WTC11 (cell line): ENCODE results near the gene IGSF23. TPM values are rescaled to one million over a fixed set of nuclear protein-coding genes. Genes with fewer than 3 reads are reported as not detected.

Experiments
- ATAC-seq: fragments of 200-7000 bp; cut with Tn5 transposase; 2 replicates; pipeline ENCODE4 v1.10.0; 2021; ENCODE audit warnings: mild to moderate bottlenecking, moderate library complexity
- CTCF ChIA-PET: fragments of 300-600 bp; sonication (Branson Sonifier 250); formaldehyde crosslinking; loops from one replicate; lab custom pipeline; 2021; ENCODE audit warnings: antibody characterized with exemption; lab: Charles Lee
- POLR2A ChIA-PET: fragments of 350-600 bp; sonication (Branson Sonifier 250); formaldehyde crosslinking; loops from one replicate; lab custom pipeline; 2021; ENCODE audit warnings: antibody characterized with exemption; lab: Charles Lee
- DNase-seq: peaks from one replicate; pipeline ENCODE4 v3.0.0; 2021; ENCODE audit warnings: low spot score
- H3K27ac Mint-ChIP-seq: 2 replicates; pipeline ENCODE4 v1.8.0; 2021; ENCODE audit warnings: mixed read lengths
- H3K27me3 Mint-ChIP-seq: 2 replicates; pipeline ENCODE4 v1.8.0; 2021; ENCODE audit warnings: low read depth, mild to moderate bottlenecking, moderate library complexity, mixed read lengths
- H3K36me3 Mint-ChIP-seq: 2 replicates; pipeline ENCODE4 v1.8.0; 2021; ENCODE audit warnings: mixed read lengths
- H3K4me1 Mint-ChIP-seq: 2 replicates; pipeline ENCODE4 v1.8.0; 2022; ENCODE audit warnings: mixed read lengths
- H3K4me3 Mint-ChIP-seq: 2 replicates; pipeline ENCODE4 v1.8.0; 2021; ENCODE audit warnings: mild to moderate bottlenecking, moderate library complexity, mixed read lengths
- H3K9me3 Mint-ChIP-seq: 2 replicates; pipeline ENCODE4 v1.8.0; 2021; ENCODE audit warnings: mixed read lengths
- CREB1 ChIP-seq: sonication (generic); formaldehyde crosslinking; IDR thresholded peaks from 2 replicates; pipeline ENCODE4 v1.8.0; 2023; ENCODE audit warnings: mild to moderate bottlenecking, missing genetic modification reagents
- CREM ChIP-seq: sonication (generic); formaldehyde crosslinking; IDR thresholded peaks from 2 replicates; pipeline ENCODE4 v1.8.1; 2022; ENCODE audit warnings: mild to moderate bottlenecking, missing genetic modification reagents, moderate library complexity
- FOXP1 ChIP-seq: sonication (generic); formaldehyde crosslinking; IDR thresholded peaks from 2 replicates; pipeline ENCODE4 v1.8.0; 2022; ENCODE audit warnings: missing genetic modification reagents, mild to moderate bottlenecking, moderate library complexity, borderline replicate concordance
- GTF2I ChIP-seq: fragments of 250-450 bp; sonication (Bioruptor Pico); conservative IDR thresholded peaks from 2 replicates; pipeline ENCODE4 v1.4.0; 2021; ENCODE audit warnings: mild to moderate bottlenecking
- MAX ChIP-seq: sonication (generic); formaldehyde crosslinking; IDR thresholded peaks from 2 replicates; pipeline ENCODE4 v1.8.0; 2022; ENCODE audit warnings: mild to moderate bottlenecking, missing genetic modification reagents
- NR1H2 ChIP-seq: sonication (generic); formaldehyde crosslinking; IDR thresholded peaks from 2 replicates; pipeline ENCODE4 v1.9.0; 2021; ENCODE audit warnings: mild to moderate bottlenecking, moderate library complexity, missing genetic modification reagents
- OVOL2 ChIP-seq: fragments of 250-450 bp; sonication (Bioruptor Pico); IDR thresholded peaks from 2 replicates; pipeline ENCODE4 v1.9.0; 2021; ENCODE audit warnings: mild to moderate bottlenecking, borderline replicate concordance
- SP1 ChIP-seq: sonication (generic); formaldehyde crosslinking; conservative IDR thresholded peaks from 2 replicates; pipeline ENCODE4 v1.8.1; 2022; ENCODE audit warnings: missing genetic modification reagents
- STAT6 ChIP-seq: sonication (generic); formaldehyde crosslinking; conservative IDR thresholded peaks from 2 replicates; pipeline ENCODE4 v1.8.1; 2023; ENCODE audit warnings: mild to moderate bottlenecking, low read depth, missing genetic modification reagents, moderate library complexity
- TEAD4 ChIP-seq: sonication (generic); formaldehyde crosslinking; IDR thresholded peaks from 2 replicates; pipeline ENCODE4 v1.8.0; 2022; ENCODE audit warnings: mild to moderate bottlenecking, missing genetic modification reagents
- TP53 ChIP-seq: sonication (generic); formaldehyde crosslinking; IDR thresholded peaks from 2 replicates; pipeline ENCODE4 v1.8.1; 2023; ENCODE audit warnings: mild to moderate bottlenecking, missing genetic modification reagents
- ZBTB21 ChIP-seq: sonication (generic); formaldehyde crosslinking; IDR thresholded peaks from 2 replicates; pipeline ENCODE4 v1.8.1; 2023; ENCODE audit warnings: mild to moderate bottlenecking, missing genetic modification reagents, borderline replicate concordance
- ZBTB43 ChIP-seq: sonication (generic); formaldehyde crosslinking; IDR thresholded peaks from 2 replicates; pipeline ENCODE4 v1.8.1; 2023; ENCODE audit warnings: mild to moderate bottlenecking, missing genetic modification reagents
- ZNF121 ChIP-seq: sonication (generic); formaldehyde crosslinking; IDR thresholded peaks from 2 replicates; pipeline ENCODE4 v1.8.0; 2023; ENCODE audit warnings: missing genetic modification reagents
- ZNF512 ChIP-seq: sonication (generic); formaldehyde crosslinking; IDR thresholded peaks from 2 replicates; pipeline ENCODE4 v1.8.1; 2022; ENCODE audit warnings: missing genetic modification reagents, borderline replicate concordance
- ZNF671 ChIP-seq: fragments of 250-450 bp; sonication (Bioruptor Pico); IDR thresholded peaks from 2 replicates; pipeline ENCODE4 v1.8.0; 2021; ENCODE audit warnings: mild to moderate bottlenecking
- total RNA-seq: library from RNA; stranded (reverse); gene quantifications from 3 replicates; pipeline ENCODE4 v1.2.3, GENCODE V29; 2021
- TF ChIP-seq, protein P1 (sequence below): sonication (generic); formaldehyde crosslinking; IDR thresholded peaks from 2 replicates; pipeline ENCODE4 v1.8.1; 2023; ENCODE audit warnings: mild to moderate bottlenecking, missing genetic modification reagents, borderline replicate concordance
- TF ChIP-seq, protein P2 (sequence below): sonication (generic); formaldehyde crosslinking; IDR thresholded peaks from 2 replicates; pipeline ENCODE4 v1.8.0; 2022; ENCODE audit warnings: mild to moderate bottlenecking, missing genetic modification reagents
- TF ChIP-seq, protein P3 (sequence below): fragments of 250-450 bp; sonication (Bioruptor Pico); IDR thresholded peaks from 2 replicates; pipeline ENCODE4 v1.8.0; 2021; ENCODE audit warnings: mild to moderate bottlenecking

The IGSF23 gene
- total RNA-seq, 1 experiment from 2014 or later: not detected

GRCh38 chr19:44658069-44658733, 44.8 kb downstream of the IGSF23 start:
- H3K36me3 Mint-ChIP-seq: peaks cover 45% of the 10 kb centered on the region
- no peaks in the 10 kb centered on the region for H3K4me1 Mint-ChIP-seq
- no peaks in the 10 kb centered on the region for H3K9me3 Mint-ChIP-seq
- H3K4me3 Mint-ChIP-seq: no peak overlapping the region
- H3K27ac Mint-ChIP-seq: no peak overlapping the region
- no peaks in the 10 kb centered on the region for H3K27me3 Mint-ChIP-seq
- DNase-seq: no peak
- ChIA-PET CTCF (interaction anchor here (1.2 to 3.2 kb wide), 11 partner anchors 14 to 132 kb away, joined by 3 to 50 read pairs (median 9); partner anchors contain the start of gene PVR), POLR2A (no interaction called here)
- TF ChIP-seq CREM: no peak
- TF ChIP-seq TEAD4 (CRISPR knock-in tag): no peak
- TF ChIP-seq ZNF121 (CRISPR knock-in tag): no peak
- TF ChIP-seq ZNF671: no peak
- TF ChIP-seq OVOL2 (CRISPR knock-in tag): no peak
- no peak for TF ChIP-seq TP53
- no peak for TF ChIP-seq MAX (CRISPR knock-in tag)
- TF ChIP-seq NR1H2: no peak
- TF ChIP-seq GTF2I: no peak
- no peak for TF ChIP-seq CREB1
- TF ChIP-seq FOXP1 (CRISPR knock-in tag): no peak
- TF ChIP-seq STAT6 (CRISPR knock-in tag): no peak
- no peak for TF ChIP-seq ZNF512 (CRISPR knock-in tag)
- TF ChIP-seq, protein P1, sequence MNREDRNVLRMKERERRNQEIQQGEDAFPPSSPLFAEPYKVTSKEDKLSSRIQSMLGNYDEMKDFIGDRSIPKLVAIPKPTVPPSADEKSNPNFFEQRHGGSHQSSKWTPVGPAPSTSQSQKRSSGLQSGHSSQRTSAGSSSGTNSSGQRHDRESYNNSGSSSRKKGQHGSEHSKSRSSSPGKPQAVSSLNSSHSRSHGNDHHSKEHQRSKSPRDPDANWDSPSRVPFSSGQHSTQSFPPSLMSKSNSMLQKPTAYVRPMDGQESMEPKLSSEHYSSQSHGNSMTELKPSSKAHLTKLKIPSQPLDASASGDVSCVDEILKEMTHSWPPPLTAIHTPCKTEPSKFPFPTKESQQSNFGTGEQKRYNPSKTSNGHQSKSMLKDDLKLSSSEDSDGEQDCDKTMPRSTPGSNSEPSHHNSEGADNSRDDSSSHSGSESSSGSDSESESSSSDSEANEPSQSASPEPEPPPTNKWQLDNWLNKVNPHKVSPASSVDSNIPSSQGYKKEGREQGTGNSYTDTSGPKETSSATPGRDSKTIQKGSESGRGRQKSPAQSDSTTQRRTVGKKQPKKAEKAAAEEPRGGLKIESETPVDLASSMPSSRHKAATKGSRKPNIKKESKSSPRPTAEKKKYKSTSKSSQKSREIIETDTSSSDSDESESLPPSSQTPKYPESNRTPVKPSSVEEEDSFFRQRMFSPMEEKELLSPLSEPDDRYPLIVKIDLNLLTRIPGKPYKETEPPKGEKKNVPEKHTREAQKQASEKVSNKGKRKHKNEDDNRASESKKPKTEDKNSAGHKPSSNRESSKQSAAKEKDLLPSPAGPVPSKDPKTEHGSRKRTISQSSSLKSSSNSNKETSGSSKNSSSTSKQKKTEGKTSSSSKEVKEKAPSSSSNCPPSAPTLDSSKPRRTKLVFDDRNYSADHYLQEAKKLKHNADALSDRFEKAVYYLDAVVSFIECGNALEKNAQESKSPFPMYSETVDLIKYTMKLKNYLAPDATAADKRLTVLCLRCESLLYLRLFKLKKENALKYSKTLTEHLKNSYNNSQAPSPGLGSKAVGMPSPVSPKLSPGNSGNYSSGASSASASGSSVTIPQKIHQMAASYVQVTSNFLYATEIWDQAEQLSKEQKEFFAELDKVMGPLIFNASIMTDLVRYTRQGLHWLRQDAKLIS (CRISPR knock-in tag): no peak
- no peak for TF ChIP-seq ZBTB43
- TF ChIP-seq, protein P2, sequence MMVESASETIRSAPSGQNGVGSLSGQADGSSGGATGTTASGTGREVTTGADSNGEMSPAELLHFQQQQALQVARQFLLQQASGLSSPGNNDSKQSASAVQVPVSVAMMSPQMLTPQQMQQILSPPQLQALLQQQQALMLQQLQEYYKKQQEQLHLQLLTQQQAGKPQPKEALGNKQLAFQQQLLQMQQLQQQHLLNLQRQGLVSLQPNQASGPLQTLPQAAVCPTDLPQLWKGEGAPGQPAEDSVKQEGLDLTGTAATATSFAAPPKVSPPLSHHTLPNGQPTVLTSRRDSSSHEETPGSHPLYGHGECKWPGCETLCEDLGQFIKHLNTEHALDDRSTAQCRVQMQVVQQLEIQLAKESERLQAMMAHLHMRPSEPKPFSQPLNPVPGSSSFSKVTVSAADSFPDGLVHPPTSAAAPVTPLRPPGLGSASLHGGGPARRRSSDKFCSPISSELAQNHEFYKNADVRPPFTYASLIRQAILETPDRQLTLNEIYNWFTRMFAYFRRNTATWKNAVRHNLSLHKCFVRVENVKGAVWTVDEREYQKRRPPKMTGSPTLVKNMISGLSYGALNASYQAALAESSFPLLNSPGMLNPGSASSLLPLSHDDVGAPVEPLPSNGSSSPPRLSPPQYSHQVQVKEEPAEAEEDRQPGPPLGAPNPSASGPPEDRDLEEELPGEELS (CRISPR knock-in tag): no peak
- TF ChIP-seq SP1 (CRISPR knock-in tag): no peak
- TF ChIP-seq ZBTB21: no peak
- TF ChIP-seq, protein P3, sequence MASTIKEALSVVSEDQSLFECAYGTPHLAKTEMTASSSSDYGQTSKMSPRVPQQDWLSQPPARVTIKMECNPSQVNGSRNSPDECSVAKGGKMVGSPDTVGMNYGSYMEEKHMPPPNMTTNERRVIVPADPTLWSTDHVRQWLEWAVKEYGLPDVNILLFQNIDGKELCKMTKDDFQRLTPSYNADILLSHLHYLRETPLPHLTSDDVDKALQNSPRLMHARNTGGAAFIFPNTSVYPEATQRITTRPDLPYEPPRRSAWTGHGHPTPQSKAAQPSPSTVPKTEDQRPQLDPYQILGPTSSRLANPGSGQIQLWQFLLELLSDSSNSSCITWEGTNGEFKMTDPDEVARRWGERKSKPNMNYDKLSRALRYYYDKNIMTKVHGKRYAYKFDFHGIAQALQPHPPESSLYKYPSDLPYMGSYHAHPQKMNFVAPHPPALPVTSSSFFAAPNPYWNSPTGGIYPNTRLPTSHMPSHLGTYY (CRISPR knock-in tag): no peak
- ATAC-seq: no peak
